Common myeloid progenitor, CD34-positive (primary cell): ENCODE data around the gene OTOG.

ENCODE experiments used
- CTCF ChIA-PET: fragments of 350-600 bp; sonication (Branson Sonifier 250); formaldehyde crosslinking; loops from one replicate; lab custom pipeline; 2021; ENCODE audit warnings: antibody characterized with exemption; lab: Charles Lee
- POLR2A ChIA-PET: fragments of 350-600 bp; sonication (Branson Sonifier 250); formaldehyde crosslinking; loops from one replicate; lab custom pipeline; 2021; ENCODE audit warnings: antibody characterized with exemption; lab: Charles Lee
- DNase-seq, 3 donors: peaks; one replicate each; pipeline versions ENCODE4 v3.0.0 to v3.0.0-alpha.2; 2013
- H3K27ac ChIP-seq, 2 experiments: 1 replicate in 1 of 2; 2 replicates in 1 of 2; pipeline ENCODE4 v1.7.0; 2013; ENCODE audit warnings: inconsistent platforms in 2 of 2, low read length in 2 of 2, mild to moderate bottlenecking in 2 of 2, low read depth in 1 of 2, moderate library complexity in 1 of 2; ENCODE audit not compliant: severe bottlenecking in 2 of 2, insufficient read depth in 1 of 2, poor library complexity in 1 of 2
- H3K27me3 ChIP-seq, 5 experiments: replicated peaks in 2 of 5; 1 replicate in 3 of 5; 2 replicates in 2 of 5; pipeline versions ENCODE4 v1.6.1 to v1.7.0; 2013; ENCODE audit warnings: low read length in 4 of 5, mild to moderate bottlenecking in 2 of 5, moderate library complexity in 2 of 5, inconsistent platforms in 1 of 5; ENCODE audit not compliant: insufficient read depth in 5 of 5, control insufficient read depth in 4 of 5
- H3K36me3 ChIP-seq, 4 experiments: 1 replicate in 2 of 4; 2 replicates in 2 of 4; pipeline versions ENCODE4 v1.6.1 to v1.7.0; 2013; ENCODE audit warnings: low read length in 3 of 4, control low read depth in 1 of 4, mild to moderate bottlenecking in 1 of 4; ENCODE audit not compliant: control insufficient read depth in 4 of 4, insufficient read depth in 4 of 4
- H3K4me1 ChIP-seq, 4 experiments: 1 replicate in 3 of 4; 2 replicates in 1 of 4; pipeline versions ENCODE4 v1.6.1 to v1.7.1; 2013; ENCODE audit warnings: low read length in 3 of 4, mild to moderate bottlenecking in 3 of 4, control low read depth in 1 of 4, inconsistent platforms in 1 of 4, moderate library complexity in 1 of 4; ENCODE audit not compliant: control insufficient read depth in 4 of 4, insufficient read depth in 4 of 4; ENCODE audit errors: control extremely low read depth in 1 of 4
- H3K4me3 ChIP-seq, 7 experiments: 1 replicate in 4 of 7; 2 replicates in 3 of 7; pipeline versions ENCODE4 v1.5.1 to v1.7.0; 2013; ENCODE audit warnings: mild to moderate bottlenecking in 7 of 7, low read length in 6 of 7, moderate library complexity in 6 of 7, inconsistent platforms in 2 of 7, low read depth in 2 of 7, control low read depth in 1 of 7; ENCODE audit not compliant: insufficient read depth in 4 of 7, control insufficient read depth in 1 of 7; ENCODE audit errors: extremely low read depth in 1 of 7
- H3K9me3 ChIP-seq, 5 experiments: 1 replicate in 4 of 5; 2 replicates in 1 of 5; pipeline versions ENCODE4 v1.6.1 to v1.7.1; 2013; ENCODE audit warnings: low read length in 4 of 5, mild to moderate bottlenecking in 2 of 5, inconsistent platforms in 1 of 5, low read depth in 1 of 5, moderate library complexity in 1 of 5; ENCODE audit not compliant: control insufficient read depth in 4 of 5, insufficient read depth in 2 of 5; ENCODE audit errors: control extremely low read depth in 1 of 5
- WGBS: methylation state at CpG from one replicate; pipeline ENCODE4 v1.1.5; 2013; ENCODE audit not compliant: insufficient coverage; 5-methylcytosine and 5-hydroxymethylcytosine counted together

Gene OTOG

DNA sequence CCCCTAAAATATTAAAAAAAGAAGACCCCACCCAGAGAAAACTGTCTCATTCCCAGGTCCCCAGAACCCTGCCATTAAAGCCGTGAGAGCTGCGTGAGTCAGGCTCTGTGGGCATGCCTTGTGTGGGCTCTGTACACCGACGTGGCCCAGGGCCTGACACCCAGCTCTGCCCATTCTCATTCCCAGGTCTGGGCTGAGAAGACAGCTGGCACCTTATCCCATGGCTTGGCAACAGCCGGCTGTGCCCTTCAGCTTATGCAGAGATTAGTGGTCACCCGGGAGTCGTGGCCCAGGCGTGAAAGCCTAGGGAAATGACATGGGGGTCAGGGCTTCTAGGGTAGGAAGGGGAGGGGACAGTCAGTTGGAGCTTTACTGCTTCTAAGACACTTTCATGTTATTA, 31.9 kb downstream of the OTOG start:
- WGBS, result 92% methylated on average over 4 of the region's 8 CpGs
- H3K4me1 ChIP-seq, result no peaks in the 10 kb centered on the region
- POLR2A ChIA-PET, result no interaction called here
- H3K27me3 ChIP-seq, result peaks cover 0 to 2% (median 0%) of the 10 kb centered on the region in 5 experiments
- no peak overlapping the region for H3K27ac ChIP-seq
- CTCF ChIA-PET, result no interaction called here
- no peak overlapping the region for H3K4me3 ChIP-seq
- H3K9me3 ChIP-seq, result peaks cover 0 to 2% (median 0%) of the 10 kb centered on the region in 5 experiments
- DNase-seq, result no peak
- H3K36me3 ChIP-seq, result no peaks in the 10 kb centered on the region

DNA sequence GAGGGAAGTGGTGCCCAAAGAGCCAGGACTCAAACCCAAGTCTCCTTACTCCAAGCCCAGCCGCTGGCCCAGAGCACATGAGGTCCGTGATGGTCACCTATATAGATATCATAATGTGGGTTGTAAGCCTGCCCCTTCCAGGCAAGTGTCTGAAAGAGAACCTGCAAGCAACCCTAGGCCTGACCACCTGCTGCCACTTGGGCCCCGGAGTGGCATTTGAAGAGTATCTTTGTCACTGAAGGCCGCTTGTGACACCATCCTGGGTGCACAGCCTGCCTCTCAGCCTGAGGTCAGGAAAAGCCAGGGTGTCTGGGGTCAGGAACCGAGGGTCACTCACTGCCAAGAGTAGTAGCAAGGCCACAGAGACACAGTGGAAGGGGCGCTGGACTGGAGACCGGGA, 32.4 kb downstream of the OTOG start:
- ChIA-PET CTCF (no interaction called here), POLR2A (no interaction called here)
- DNase-seq, result no peak
- peaks cover 0 to 2% (median 0%) of the 10 kb centered on the region in 5 experiments for H3K9me3 ChIP-seq
- peaks cover 0 to 2% (median 0%) of the 10 kb centered on the region in 5 experiments for H3K27me3 ChIP-seq
- H3K4me3 ChIP-seq, result no peak overlapping the region
- H3K27ac ChIP-seq, result no peak overlapping the region
- no peaks in the 10 kb centered on the region for H3K36me3 ChIP-seq
- H3K4me1 ChIP-seq, result no peaks in the 10 kb centered on the region
- 99% methylated on average over 6 of the region's 7 CpGs for WGBS

DNA sequence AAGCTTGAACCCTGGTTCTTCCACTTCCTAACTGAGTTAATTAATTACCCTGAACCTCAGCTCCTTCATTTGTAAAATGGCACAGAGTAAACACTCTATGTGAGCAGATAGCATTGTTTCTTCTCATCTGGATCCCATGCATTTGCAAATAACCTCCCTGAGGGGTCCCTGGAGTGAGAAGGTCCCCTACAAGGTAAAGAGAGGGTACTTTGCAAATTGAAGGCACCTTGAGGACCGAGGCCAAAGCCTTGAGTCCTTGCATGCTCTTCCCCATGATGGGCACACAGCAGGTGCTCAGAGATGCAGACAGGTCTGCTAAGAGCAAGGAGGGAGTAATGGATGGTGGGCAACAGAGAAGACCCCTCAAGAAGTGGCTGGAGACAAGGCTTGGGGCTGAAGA, 33.2 kb downstream of the OTOG start:
- Histone ChIP-seq H3K27me3 (peaks cover 0 to 2% (median 0%) of the 10 kb centered on the region in 5 experiments), H3K27ac (no peak overlapping the region), H3K4me1 (no peaks in the 10 kb centered on the region), H3K9me3 (peaks cover 0 to 2% (median 0%) of the 10 kb centered on the region in 5 experiments), H3K4me3 (no peak overlapping the region), H3K36me3 (no peaks in the 10 kb centered on the region)
- ChIA-PET CTCF (no interaction called here), POLR2A (no interaction called here)
- no CpG with 5 or more reads among the region's 1 CpG for WGBS
- DNase-seq, result no peak

- Histone ChIP-seq H3K36me3 (no peaks in the 10 kb centered on the region), H3K4me1 (no peaks in the 10 kb centered on the region), H3K27ac (no peak overlapping the region), H3K4me3 (no peak overlapping the region), H3K9me3 (peaks cover 0 to 2% (median 0%) of the 10 kb centered on the region in 5 experiments), H3K27me3 (peaks cover 0 to 2% (median 0%) of the 10 kb centered on the region in 5 experiments)
- WGBS, result 74% methylated on average over 2 of the region's 6 CpGs
- ChIA-PET POLR2A (no interaction called here), CTCF (no interaction called here)
- no peak for DNase-seq
Observed at GRCh38 chr11:17581036-17581731, 34.1 kb downstream of the OTOG start.

DNA sequence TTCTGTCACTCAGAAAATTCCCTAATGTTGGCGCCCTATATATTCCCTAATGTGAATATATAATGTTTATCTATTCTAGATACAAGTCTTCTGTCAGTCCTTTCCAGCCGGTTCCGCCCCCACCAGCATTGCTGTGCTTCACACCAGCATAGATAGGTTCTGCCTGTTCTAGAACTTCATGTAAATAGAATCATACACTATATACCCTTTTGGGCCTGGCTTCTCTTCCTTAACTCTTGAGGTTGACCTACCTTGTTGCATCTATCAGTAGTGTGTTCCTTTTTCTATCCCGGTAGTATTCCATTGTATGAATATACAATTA, 34.6 kb downstream of the OTOG start:
- no peak for DNase-seq
- no CpG with 5 or more reads among the region's 4 CpGs for WGBS
- Histone ChIP-seq H3K4me1 (no peaks in the 10 kb centered on the region), H3K27ac (no peak overlapping the region), H3K9me3 (peaks cover 0 to 2% (median 0%) of the 10 kb centered on the region in 5 experiments), H3K36me3 (no peaks in the 10 kb centered on the region), H3K4me3 (no peak overlapping the region), H3K27me3 (peaks cover 0 to 2% (median 0%) of the 10 kb centered on the region in 5 experiments)
- ChIA-PET POLR2A (no interaction called here), CTCF (no interaction called here)

DNA sequence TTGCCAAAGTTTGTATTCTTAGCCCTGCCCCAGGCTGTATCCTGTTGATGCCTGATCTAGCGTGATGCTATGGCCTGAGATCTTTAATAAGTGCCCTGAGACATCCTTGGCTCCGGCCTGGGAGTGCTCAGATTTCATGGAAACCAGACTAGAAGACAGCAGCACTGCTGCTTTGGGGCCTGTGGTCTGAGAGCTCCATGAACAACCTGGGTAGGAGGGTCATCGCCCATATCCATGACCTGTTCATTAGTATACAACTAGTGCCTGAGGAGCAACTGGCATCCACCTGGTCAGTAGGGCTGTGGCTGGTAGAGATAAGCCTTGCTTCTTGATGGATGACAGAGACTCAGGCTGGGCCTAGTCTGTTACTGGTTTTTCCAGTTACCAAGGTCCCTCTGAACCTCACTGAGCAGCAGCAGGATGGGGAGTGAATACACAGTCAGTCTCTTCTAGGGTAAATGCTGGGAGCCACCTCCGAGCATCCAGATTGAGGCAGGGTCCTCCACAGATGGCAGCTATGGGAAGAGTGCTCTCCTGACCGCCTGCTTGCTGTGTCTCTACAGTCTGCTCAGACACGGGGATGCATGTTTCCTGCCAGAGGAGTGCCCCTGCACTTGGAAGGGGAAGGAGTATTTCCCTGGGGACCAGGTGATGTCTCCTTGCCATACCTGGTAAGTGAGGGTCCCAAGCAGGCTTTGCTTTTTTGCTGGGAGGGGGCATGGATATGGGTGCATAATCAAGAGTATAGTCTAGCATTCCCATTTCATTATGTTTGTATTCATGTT, 39.0 kb downstream of the OTOG start:
- POLR2A ChIA-PET, result no interaction called here
- Histone ChIP-seq H3K36me3 (no peaks in the 10 kb centered on the region), H3K4me3 (no peak overlapping the region), H3K4me1 (no peaks in the 10 kb centered on the region), H3K27me3 (peaks cover 0 to 19% (median 6%) of the 10 kb centered on the region in 5 experiments), H3K9me3 (peaks cover 0 to 2% (median 0%) of the 10 kb centered on the region in 5 experiments), H3K27ac (no peak overlapping the region)
- DNase-seq, result no peak
- CTCF ChIA-PET, result no interaction called here
- WGBS, result 93% methylated on average over 5 of the region's 6 CpGs

DNA sequence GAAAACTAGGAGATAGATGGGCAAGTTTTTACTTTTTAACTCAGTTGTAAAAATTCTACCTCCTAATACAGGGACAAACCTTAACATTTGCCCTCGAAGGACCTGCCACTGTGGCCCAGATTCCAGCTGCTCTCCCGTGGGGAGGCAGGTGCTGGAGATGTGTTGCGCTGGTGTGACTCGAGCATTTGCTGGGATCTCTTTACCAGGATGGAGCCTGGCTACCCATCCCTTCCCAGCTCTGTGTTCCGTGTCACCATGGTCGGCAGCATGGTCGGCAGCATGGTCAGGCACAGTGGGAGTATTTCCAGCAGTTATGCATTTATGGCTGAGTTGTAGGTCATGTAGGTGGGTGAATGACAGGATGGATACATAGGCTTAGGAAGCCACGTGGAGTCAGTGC, 41.1 kb downstream of the OTOG start:
- Histone ChIP-seq H3K27ac (no peak overlapping the region), H3K27me3 (peaks cover 0 to 23% (median 7%) of the 10 kb centered on the region in 5 experiments), H3K36me3 (no peaks in the 10 kb centered on the region), H3K9me3 (no peaks in the 10 kb centered on the region), H3K4me1 (no peaks in the 10 kb centered on the region), H3K4me3 (no peak overlapping the region)
- CTCF ChIA-PET, result interaction anchor here (0.8 kb wide), 1 partner anchor 512 kb away, joined by 3 read pairs; no protein-coding TSS in a partner anchor
- POLR2A ChIA-PET, result no interaction called here
- DNase-seq, result no peak
- WGBS, result 63% methylated on average over 3 of the region's 8 CpGs
